ENCODE results near the gene GFPT1.
A peak's percentile ranks its signal among the peaks of the same experiment; 100 is the strongest.
"Not testable (repeated sequence)": the region's sequence is repeated elsewhere in the genome, so short reads cannot be mapped to it uniquely, and the experiment has no call there.

Gene GFPT1

GRCh38 chr2:69383176-69383812, 3.7 kb downstream of the GFPT1 start:
- DNase-seq: no peak

GRCh38 chr2:69382547-69382946, 4.5 kb downstream of the GFPT1 start:
- DNase-seq: no peak

GRCh38 chr2:69381337-69381737, 5.7 kb downstream of the GFPT1 start:
- peak in 1 of 5 donors; percentile 12 for DNase-seq

GRCh38 chr2:69380072-69380917, 6.7 kb downstream of the GFPT1 start:
- no peak for DNase-seq

GRCh38 chr2:69376403-69376802, 10.6 kb downstream of the GFPT1 start:
- DNase-seq: no peak

- DNase-seq: peak in 1 of 5 donors; percentile 48
Observed at GRCh38 chr2:69375494-69376353, 11.3 kb downstream of the GFPT1 start.

- no peak for DNase-seq
Observed at GRCh38 chr2:69372767-69373166, 14.3 kb downstream of the GFPT1 start.

- DNase-seq: no peak
Observed at GRCh38 chr2:69369802-69370201, 17.2 kb downstream of the GFPT1 start.

- DNase-seq: no peak
Observed at GRCh38 chr2:69368588-69368987, 18.4 kb downstream of the GFPT1 start.

- no peak for DNase-seq
Observed at GRCh38 chr2:69359371-69359770, 27.7 kb downstream of the GFPT1 start.

GRCh38 chr2:69358914-69359313, 28.1 kb downstream of the GFPT1 start:
- DNase-seq: no peak

GRCh38 chr2:69356471-69356870, 30.6 kb downstream of the GFPT1 start:
- DNase-seq: no peak

GRCh38 chr2:69354976-69355375, 32.1 kb downstream of the GFPT1 start:
- not testable (repeated sequence) for DNase-seq

GRCh38 chr2:69353360-69353759, 33.7 kb downstream of the GFPT1 start:
- DNase-seq: no peak

- DNase-seq: no peak
Observed at GRCh38 chr2:69348781-69349180, 38.2 kb downstream of the GFPT1 start.

GRCh38 chr2:69345434-69345833, 41.6 kb downstream of the GFPT1 start:
- peak in 1 of 5 donors; percentile 39 for DNase-seq

GRCh38 chr2:69344305-69344704, 42.7 kb downstream of the GFPT1 start:
- DNase-seq: no peak

- no peak for DNase-seq
Observed at GRCh38 chr2:69340101-69340775, 46.8 kb downstream of the GFPT1 start.

- no peak for DNase-seq
Observed at GRCh38 chr2:69335311-69335710, 51.7 kb downstream of the GFPT1 start.

GRCh38 chr2:69333352-69333751, 53.7 kb downstream of the GFPT1 start:
- no peak for DNase-seq

GRCh38 chr2:69330781-69331180, 56.2 kb downstream of the GFPT1 start:
- no peak for DNase-seq

- DNase-seq: no peak
Observed at GRCh38 chr2:69322631-69323030, 64.4 kb downstream of the GFPT1 start.

- DNase-seq: no peak
Observed at GRCh38 chr2:69316550-69316949, 70.5 kb downstream of the GFPT1 start.
